ENCODE measurements around the gene KRT20. TPM values are rescaled to one million over a fixed set of nuclear protein-coding genes. Genes with fewer than 3 reads are reported as not detected.

KRT20 gene
- total and polyA plus RNA-seq, 2 of the 4 experiments (the other 2 are of a cell fraction) = not detected

DNA sequence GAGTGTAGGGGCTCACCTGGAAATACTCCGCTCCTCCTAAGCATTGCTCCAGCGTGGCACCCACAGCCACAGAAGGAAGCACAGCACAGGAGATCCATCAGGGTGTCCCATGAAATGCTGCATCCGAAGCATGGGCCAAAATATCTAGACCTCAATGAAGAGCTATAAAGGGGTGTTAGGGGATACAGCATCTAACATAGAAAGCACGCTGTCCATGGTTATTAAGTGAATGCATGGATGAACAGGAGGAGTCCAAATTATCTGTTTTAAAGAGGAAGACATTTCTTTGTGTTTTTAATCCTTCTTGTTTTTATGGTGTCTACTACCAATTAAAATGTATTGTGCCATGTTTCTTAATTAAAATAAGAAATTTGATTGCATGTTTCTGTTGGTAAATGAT, 21.6 kb upstream of the KRT20 start:
- Histone ChIP-seq H2BK5ac (ENCODE audit: low read depth, low read length, poor library complexity, severe bottlenecking) (no peak overlapping the region), H3K14ac (replicated peaks; ENCODE audit: low read depth, low read length) (no peak overlapping the region), H4K91ac (ENCODE audit: insufficient read depth, low read depth, low read length) (peak overlapping the region; percentile 14; the same call in 1 of the 2 replicates), H3K27ac (ENCODE audit: insufficient read depth, low read length) (no peak overlapping the region), H3K23ac (ENCODE audit: low read depth, low read length) (no peak overlapping the region), H3K9ac (ENCODE audit: low read depth, low read length) (no peak overlapping the region), H2BK15ac (ENCODE audit: low read depth, low read length) (0 out of 3 replicates have a peak overlapping the region, but pooled peaks have one; percentile 31), H4K20me1 (ENCODE audit: insufficient read depth, low read length) (no peaks in the 10 kb centered on the region), H2AK5ac (ENCODE audit: low read depth, low read length) (peak overlapping the region; percentile 55; the same call in 1 of the 2 replicates), H3K4ac (ENCODE audit: low read depth, low read length) (no peak overlapping the region), H3K4me2 (ENCODE audit: low read depth, low read length) (no peak overlapping the region), H3K18ac (ENCODE audit: low read depth, low read length) (no peak overlapping the region), H3K56ac (ENCODE audit: extremely low read depth, insufficient read depth, low read length) (no peak overlapping the region), H3K27me3 (ENCODE audit: control insufficient read depth, insufficient read depth, low read length) (no peaks in the 10 kb centered on the region), H3K9me3 (ENCODE audit: control insufficient read depth, insufficient read depth, low read length) (no peaks in the 10 kb centered on the region), H2BK20ac (ENCODE audit: low read depth, low read length) (0 out of 2 replicates have a peak overlapping the region, but pooled peaks have one; percentile 35), H4K8ac (ENCODE audit: low read depth in 2 of 2, low read length in 2 of 2) (no peak overlapping the region), H3K36me3 (ENCODE audit: control insufficient read depth, insufficient read depth, low read length) (no peaks in the 10 kb centered on the region), H2AK9ac (replicated peaks; ENCODE audit: low read depth, low read length, poor library complexity) (no peak overlapping the region), H3K79me1 (ENCODE audit: low read depth in 1 of 2, low read length in 2 of 2) (no peaks in the 10 kb centered on the region), H2BK120ac (ENCODE audit: low read depth, low read length) (no peak overlapping the region), H3K9me1 (ENCODE audit: insufficient read depth, low read length) (peaks cover 13% of the 10 kb centered on the region; the same call in 1 of the 2 replicates), H2AFZ (replicated peaks; ENCODE audit: low read length, poor library complexity) (no peak overlapping the region), H3K4me3 (ENCODE audit: insufficient read depth, low read depth, low read length) (no peak overlapping the region), H3K4me1 (ENCODE audit: control insufficient read depth, insufficient read depth, low read length) (peaks cover 24% of the 10 kb centered on the region), H4K5ac (ENCODE audit: low read depth, low read length) (no peak overlapping the region)
- BruUV-seq (replicated peaks) = no TSS peak
- WGBS, 2 experiments (ENCODE audit: extremely low coverage in 2 of 2, insufficient read length in 1 of 2) = 100% methylated on average over 1 of the region's 4 CpGs; no CpG with 5 or more reads in 1 of the 2 experiments
- POLR2A ChIA-PET (ENCODE audit: unreplicated experiment) = no interaction called here
- no peak for DNase-seq
- intact Hi-C loops (cut with micrococcal nuclease) (no loop called here), dilution Hi-C loops (cut with HindIII; ENCODE audit: low sequenced_read_pairs, unreplicated experiment) (no loop called here), in situ Hi-C loops (cut with MboI; ENCODE audit: low sequenced_read_pairs) (loop anchor here (5.0 to 10.0 kb wide), 4 partner anchors 102 to 756 kb away; no protein-coding TSS in a partner anchor)
- CTCF ChIA-PET = no interaction called here
- TF ChIP-seq RFX5 (IDR thresholded peaks at IDR 0.05; ENCODE audit: low read depth, low read length) (no peak), CHD1 (IDR thresholded peaks at IDR 0.05; ENCODE audit: low read depth, low read length) (no peak), MXI1 (IDR thresholded peaks at IDR 0.05; ENCODE audit: borderline replicate concordance, low read depth, low read length) (no peak), BHLHE40 (IDR thresholded peaks at IDR 0.05; ENCODE audit: low read depth, low read length) (no peak), POLR2A (IDR thresholded peaks at IDR 0.05; ENCODE audit: low read depth, low read length) (no peak)
- no peak for ATAC-seq (ENCODE audit: low read depth)
